GM12891 (cell line): ENCODE results near the gene SNAPIN.

Source experiments
- POLR2A ChIP-seq: IDR thresholded peaks from 2 replicates; pipeline ENCODE4 v1.6.1; 2011; ENCODE audit warnings: low read depth, low read length, control low read depth
- POLR2AphosphoS5 ChIP-seq: IDR thresholded peaks from 2 replicates; pipeline ENCODE4 v1.6.1; 2011; ENCODE audit warnings: low read depth, low read length, control low read depth
- TAF1 ChIP-seq: IDR thresholded peaks from 2 replicates; pipeline ENCODE4 v1.6.1; 2011; ENCODE audit warnings: low read depth, low read length, control low read depth

DNA sequence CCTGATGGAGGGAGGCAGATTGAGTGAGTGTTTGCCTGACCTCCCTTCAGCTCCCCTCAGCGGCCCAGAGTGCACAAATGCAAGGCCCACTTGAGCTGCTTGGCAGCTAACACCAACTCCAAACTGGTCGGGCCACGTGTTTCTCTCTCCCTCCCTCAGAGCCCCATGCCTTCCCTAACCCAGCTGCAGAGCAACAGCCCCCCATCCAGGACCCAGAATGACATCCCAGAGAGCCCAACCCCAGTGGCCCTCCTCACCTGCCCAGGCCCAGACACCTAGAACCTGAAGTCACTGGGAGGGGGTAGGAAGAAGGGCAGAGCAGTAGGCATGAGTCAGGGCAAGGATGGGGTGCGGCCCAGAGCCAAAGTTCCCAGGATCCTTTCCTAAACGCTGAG is 41.6 kb upstream of the SNAPIN start:
- TF ChIP-seq POLR2AphosphoS5 (no peak), POLR2A (no peak), TAF1 (no peak)
